Esophagus squamous epithelium (tissue), 5 donors: Measurements from ENCODE around the gene PPP1R12A. TPM values are rescaled to one million over a fixed set of nuclear protein-coding genes. Genes with fewer than 3 reads are reported as not detected.

Experiments used
- DNase-seq: peaks from one replicate; lab custom pipeline; 2025; lab: John Stamatoyannopoulos, UW
- H3K27ac ChIP-seq, 4 donors: fragments of 200-600 bp; sonication (generic); one replicate each; pipeline ENCODE4 v1.5.1; 2016 to 2019; ENCODE audit warnings: mild to moderate bottlenecking in 1 of 4
- H3K27me3 ChIP-seq, 4 donors: fragments of 200-600 bp; sonication (generic); 1 replicate in 3 of 4; 2 replicates in 1 of 4; pipeline versions ENCODE4 v1.5.1 to v1.6.0; 2017 to 2021; ENCODE audit warnings: antibody characterized with exemption in 1 of 4
- H3K36me3 ChIP-seq, 3 donors: fragments of 200-600 bp; sonication (generic); one replicate each; pipeline ENCODE4 v1.5.1; 2016 to 2019
- H3K4me1 ChIP-seq, 3 donors: fragments of 200-600 bp; sonication (generic); one replicate each; pipeline ENCODE4 v1.5.1; 2017 to 2019
- H3K4me3 ChIP-seq, 4 donors: fragments of 200-600 bp; sonication (generic); 1 replicate in 3 of 4; 2 replicates in 1 of 4; pipeline ENCODE4 v1.5.1; 2016 to 2019; ENCODE audit warnings: mild to moderate bottlenecking in 2 of 4, moderate library complexity in 1 of 4
- H3K9me3 ChIP-seq, 3 donors: fragments of 200-600 bp; sonication (generic); one replicate each; pipeline ENCODE4 v1.5.1; 2016 to 2019
- CTCF ChIP-seq, 6 experiments: fragments of 450-650 bp in 4 of 6; fragments of 200-600 bp in 2 of 6; sonication (generic) in 2 of 6; IDR thresholded peaks; one replicate each; pipeline ENCODE4 v1.5.1; 2016 to 2019; ENCODE audit warnings: antibody characterized with exemption in 6 of 6, mild to moderate bottlenecking in 4 of 6, moderate library complexity in 4 of 6
- POLR2A ChIP-seq, 4 donors: fragments of 450-650 bp; IDR thresholded peaks; one replicate each; pipeline ENCODE4 v1.6.1; 2017; ENCODE audit warnings: antibody characterized with exemption in 4 of 4, mild to moderate bottlenecking in 4 of 4, moderate library complexity in 3 of 4
- WGBS, 2 donors: methylation state at CpG; one replicate each; pipeline ENCODE4 v1.1.5; 2018; 5-methylcytosine and 5-hydroxymethylcytosine counted together
- intact Hi-C: fragments of 100-400 bp; cut with DNase I; formaldehyde crosslinking; loops from one replicate; pipeline ENCODE4 v1.15.0; 2022
- total RNA-seq, 4 donors: library from RNA; depleted of rRNA; stranded (reverse); fragments of >200 nt; gene quantifications; one replicate each; pipeline ENCODE4 v1.1.0, GENCODE V29; 2016
- donor health status: DM: yes; HTN: yes; CAD: no.

The PPP1R12A gene
- total RNA-seq, 4 donors from 2014 or later, result 25.7 to 165 (median 60.8) TPM

- no peaks in the 10 kb centered on the region for H3K4me1 ChIP-seq
- no peaks in the 10 kb centered on the region for H3K9me3 ChIP-seq
- no peaks in the 10 kb centered on the region for H3K36me3 ChIP-seq
- DNase-seq, result no peak
- H3K27me3 ChIP-seq, result no peaks in the 10 kb centered on the region
- H3K4me3 ChIP-seq, result no peak overlapping the region
- 88 to 89% methylated on average over 2 to 3 of the region's 3 CpGs for WGBS, 2 donors
- TF ChIP-seq CTCF (IDR thresholded peaks at IDR 0.05) (no peak), POLR2A (IDR thresholded peaks at IDR 0.05) (no peak)
- no peak overlapping the region for H3K27ac ChIP-seq
- intact Hi-C loops, result no loop called here
Observed at GRCh38 chr12:79766705-79767464, 168.0 kb downstream of the PPP1R12A start.

- no peaks in the 10 kb centered on the region for H3K9me3 ChIP-seq
- WGBS, 2 donors, result 86 to 93% methylated on average over 1 of the region's 1 CpG
- H3K36me3 ChIP-seq, result no peaks in the 10 kb centered on the region
- no peaks in the 10 kb centered on the region for H3K27me3 ChIP-seq
- H3K4me3 ChIP-seq, result no peak overlapping the region
- DNase-seq, result no peak
- H3K4me1 ChIP-seq, result no peaks in the 10 kb centered on the region
- H3K27ac ChIP-seq, result no peak overlapping the region
- TF ChIP-seq CTCF (IDR thresholded peaks at IDR 0.05), result no peak
- TF ChIP-seq POLR2A (IDR thresholded peaks at IDR 0.05), result no peak
- intact Hi-C loops, result no loop called here
Observed at GRCh38 chr12:79765157-79765556, 169.7 kb downstream of the PPP1R12A start.

- no peak overlapping the region for H3K27ac ChIP-seq
- DNase-seq, result no peak
- no peaks in the 10 kb centered on the region for H3K4me1 ChIP-seq
- H3K9me3 ChIP-seq, result no peaks in the 10 kb centered on the region
- H3K27me3 ChIP-seq, result no peaks in the 10 kb centered on the region
- 85 to 87% methylated on average over 3 of the region's 3 CpGs for WGBS, 2 donors
- no peak overlapping the region for H3K4me3 ChIP-seq
- no peaks in the 10 kb centered on the region for H3K36me3 ChIP-seq
- intact Hi-C loops, result no loop called here
- TF ChIP-seq CTCF (IDR thresholded peaks at IDR 0.05), result no peak
- TF ChIP-seq POLR2A (IDR thresholded peaks at IDR 0.05), result no peak
Observed at GRCh38 chr12:79764641-79765040, 170.3 kb downstream of the PPP1R12A start.

GRCh38 chr12:79763766-79764452 lies 171.0 kb downstream of the PPP1R12A start:
- H3K4me1 ChIP-seq, result no peaks in the 10 kb centered on the region
- H3K27ac ChIP-seq, result no peak overlapping the region
- TF ChIP-seq CTCF (IDR thresholded peaks at IDR 0.05) (no peak), POLR2A (IDR thresholded peaks at IDR 0.05) (no peak)
- H3K4me3 ChIP-seq, result no peak overlapping the region
- DNase-seq, result no peak
- no peaks in the 10 kb centered on the region for H3K36me3 ChIP-seq
- no peaks in the 10 kb centered on the region for H3K27me3 ChIP-seq
- intact Hi-C loops, result no loop called here
- no peaks in the 10 kb centered on the region for H3K9me3 ChIP-seq
- 82 to 86% methylated on average over 5 of the region's 5 CpGs for WGBS, 2 donors

GRCh38 chr12:79761341-79761740 lies 173.6 kb downstream of the PPP1R12A start:
- no peaks in the 10 kb centered on the region for H3K36me3 ChIP-seq
- no peak for DNase-seq
- WGBS, 2 donors, result 50 to 68% methylated on average over 1 of the region's 1 CpG
- H3K27ac ChIP-seq, result no peak overlapping the region
- no peaks in the 10 kb centered on the region for H3K27me3 ChIP-seq
- H3K4me3 ChIP-seq, result no peak overlapping the region
- peaks cover 0 to 7% (median 0%) of the 10 kb centered on the region in 3 donors for H3K9me3 ChIP-seq
- no peak for TF ChIP-seq CTCF (IDR thresholded peaks at IDR 0.05)
- TF ChIP-seq POLR2A (IDR thresholded peaks at IDR 0.05), result no peak
- intact Hi-C loops, result no loop called here
- H3K4me1 ChIP-seq, result no peaks in the 10 kb centered on the region
